ENCODE measurements around the gene BRI3BP.

Gene BRI3BP, protein sequence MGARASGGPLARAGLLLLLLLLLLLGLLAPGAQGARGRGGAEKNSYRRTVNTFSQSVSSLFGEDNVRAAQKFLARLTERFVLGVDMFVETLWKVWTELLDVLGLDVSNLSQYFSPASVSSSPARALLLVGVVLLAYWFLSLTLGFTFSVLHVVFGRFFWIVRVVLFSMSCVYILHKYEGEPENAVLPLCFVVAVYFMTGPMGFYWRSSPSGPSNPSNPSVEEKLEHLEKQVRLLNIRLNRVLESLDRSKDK

GRCh38 chr12:124993626-124994436, at the start of gene BRI3BP:
BRI3BP (plus strand) TSS chr12:124993645; CDS start chr12:124993791, 146 bp downstream.
- Histone ChIP-seq H3K9me3 (ENCODE audit: control insufficient read depth, insufficient read depth, low read length) (no peaks in the 10 kb centered on the region), H3K36me3 (ENCODE audit: control insufficient read depth, insufficient read depth, low read length) (no peaks in the 10 kb centered on the region), H3K4me3 (ENCODE audit: low read length) (peak within 1 kb of the TSS; percentile 85), H3K27ac (ENCODE audit: low read length) (no peak within 1 kb of the TSS), H3K4me1 (ENCODE audit: control insufficient read depth, insufficient read depth, low read length) (peaks cover 1% of the 10 kb centered on the region; the same call in 1 of the 2 replicates), H3K27me3 (ENCODE audit: control insufficient read depth, insufficient read depth, low read length) (no peaks in the 10 kb centered on the region)
- WGBS (ENCODE audit: insufficient coverage, insufficient read length) = no CpG with 5 or more reads among the region's 112 CpGs
- DNase-seq (ENCODE audit: low read depth, low spot score) = no peak

GRCh38 chr12:124946447-124946793, 47.0 kb upstream of the BRI3BP start:
- Histone ChIP-seq H3K4me3 (ENCODE audit: low read length) (no peak overlapping the region), H3K27me3 (ENCODE audit: control insufficient read depth, insufficient read depth, low read length) (no peaks in the 10 kb centered on the region), H3K27ac (ENCODE audit: low read length) (no peak overlapping the region), H3K4me1 (ENCODE audit: control insufficient read depth, insufficient read depth, low read length) (no peaks in the 10 kb centered on the region), H3K9me3 (ENCODE audit: control insufficient read depth, insufficient read depth, low read length) (no peaks in the 10 kb centered on the region), H3K36me3 (ENCODE audit: control insufficient read depth, insufficient read depth, low read length) (peaks cover 32% of the 10 kb centered on the region)
- DNase-seq (ENCODE audit: low read depth, low spot score) = no peak
- WGBS (ENCODE audit: insufficient coverage, insufficient read length) = no CpG with 5 or more reads among the region's 10 CpGs

GRCh38 chr12:124947013-124947412, 46.4 kb upstream of the BRI3BP start:
- H3K27me3 ChIP-seq (ENCODE audit: control insufficient read depth, insufficient read depth, low read length) = no peaks in the 10 kb centered on the region
- H3K4me3 ChIP-seq (ENCODE audit: low read length) = no peak overlapping the region
- DNase-seq (ENCODE audit: low read depth, low spot score) = no peak
- no CpG with 5 or more reads among the region's 11 CpGs for WGBS (ENCODE audit: insufficient coverage, insufficient read length)
- H3K27ac ChIP-seq (ENCODE audit: low read length) = no peak overlapping the region
- peaks cover 32% of the 10 kb centered on the region for H3K36me3 ChIP-seq (ENCODE audit: control insufficient read depth, insufficient read depth, low read length)
- H3K9me3 ChIP-seq (ENCODE audit: control insufficient read depth, insufficient read depth, low read length) = no peaks in the 10 kb centered on the region
- H3K4me1 ChIP-seq (ENCODE audit: control insufficient read depth, insufficient read depth, low read length) = no peaks in the 10 kb centered on the region

GRCh38 chr12:124947561-124948398, 45.7 kb upstream of the BRI3BP start:
- Histone ChIP-seq H3K9me3 (ENCODE audit: control insufficient read depth, insufficient read depth, low read length) (no peaks in the 10 kb centered on the region), H3K36me3 (ENCODE audit: control insufficient read depth, insufficient read depth, low read length) (peaks cover 32% of the 10 kb centered on the region), H3K27me3 (ENCODE audit: control insufficient read depth, insufficient read depth, low read length) (no peaks in the 10 kb centered on the region), H3K27ac (ENCODE audit: low read length) (no peak overlapping the region), H3K4me3 (ENCODE audit: low read length) (no peak overlapping the region), H3K4me1 (ENCODE audit: control insufficient read depth, insufficient read depth, low read length) (no peaks in the 10 kb centered on the region)
- WGBS (ENCODE audit: insufficient coverage, insufficient read length) = no CpG with 5 or more reads among the region's 20 CpGs
- no peak for DNase-seq (ENCODE audit: low read depth, low spot score)

GRCh38 chr12:124949066-124949465, 44.4 kb upstream of the BRI3BP start:
- no peak for DNase-seq (ENCODE audit: low read depth, low spot score)
- H3K9me3 ChIP-seq (ENCODE audit: control insufficient read depth, insufficient read depth, low read length) = no peaks in the 10 kb centered on the region
- H3K27me3 ChIP-seq (ENCODE audit: control insufficient read depth, insufficient read depth, low read length) = no peaks in the 10 kb centered on the region
- WGBS (ENCODE audit: insufficient coverage, insufficient read length) = no CpG with 5 or more reads among the region's 12 CpGs
- no peaks in the 10 kb centered on the region for H3K4me1 ChIP-seq (ENCODE audit: control insufficient read depth, insufficient read depth, low read length)
- peaks cover 30% of the 10 kb centered on the region for H3K36me3 ChIP-seq (ENCODE audit: control insufficient read depth, insufficient read depth, low read length)
- H3K27ac ChIP-seq (ENCODE audit: low read length) = no peak overlapping the region
- H3K4me3 ChIP-seq (ENCODE audit: low read length) = no peak overlapping the region

DNA sequence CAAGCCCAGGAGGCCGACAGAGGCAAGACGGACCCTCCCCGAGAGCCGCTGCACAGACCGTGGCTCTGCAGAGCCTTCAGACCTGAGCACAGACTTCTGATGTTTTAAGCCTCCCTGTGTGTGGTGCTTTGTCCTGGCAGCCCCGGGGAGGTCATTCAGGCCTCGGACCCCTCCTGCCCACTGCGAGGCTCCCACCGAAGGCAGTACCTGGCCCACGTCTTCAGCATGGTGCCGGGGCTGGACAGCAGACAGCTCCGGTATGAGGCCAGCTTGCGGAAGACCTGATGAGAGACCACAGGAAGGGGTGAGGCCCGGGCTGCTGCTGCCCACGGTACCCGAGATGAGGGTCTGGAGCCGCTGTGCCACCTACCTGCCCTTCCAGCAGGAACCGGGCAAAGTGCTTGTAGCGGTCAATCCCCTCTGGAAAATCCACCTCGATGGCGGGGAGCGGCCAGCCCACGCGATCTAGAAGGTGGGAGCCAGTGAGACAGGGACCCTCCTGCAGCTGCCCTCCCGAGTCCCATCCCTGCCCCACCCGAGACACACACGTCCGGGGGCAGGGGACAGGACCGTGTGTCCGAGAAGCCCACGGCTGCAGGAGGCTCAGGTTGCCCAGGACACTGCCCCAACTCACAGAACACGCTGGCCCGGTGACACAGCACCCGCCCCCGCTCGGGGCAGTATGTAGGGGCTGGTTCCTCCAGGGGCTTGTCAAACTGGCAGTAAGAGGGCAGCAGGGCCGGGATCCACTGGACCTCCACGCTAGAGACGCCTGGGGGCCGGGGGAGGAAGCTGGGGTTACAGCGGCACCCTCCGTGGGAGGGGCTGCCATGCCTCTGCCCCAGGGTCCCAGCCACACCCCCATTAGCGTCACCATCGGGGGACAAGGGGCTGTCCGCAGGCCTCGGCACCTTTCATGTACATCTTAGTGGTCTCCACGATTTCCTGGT, 43.4 kb upstream of the BRI3BP start:
- H3K4me1 ChIP-seq (ENCODE audit: control insufficient read depth, insufficient read depth, low read length) = no peaks in the 10 kb centered on the region
- H3K36me3 ChIP-seq (ENCODE audit: control insufficient read depth, insufficient read depth, low read length) = peaks cover 35% of the 10 kb centered on the region
- no peak overlapping the region for H3K4me3 ChIP-seq (ENCODE audit: low read length)
- WGBS (ENCODE audit: insufficient coverage, insufficient read length) = no CpG with 5 or more reads among the region's 47 CpGs
- H3K9me3 ChIP-seq (ENCODE audit: control insufficient read depth, insufficient read depth, low read length) = no peaks in the 10 kb centered on the region
- no peak overlapping the region for H3K27ac ChIP-seq (ENCODE audit: low read length)
- H3K27me3 ChIP-seq (ENCODE audit: control insufficient read depth, insufficient read depth, low read length) = no peaks in the 10 kb centered on the region
- no peak for DNase-seq (ENCODE audit: low read depth, low spot score)

- H3K4me3 ChIP-seq (ENCODE audit: low read length) = no peak overlapping the region
- H3K27me3 ChIP-seq (ENCODE audit: control insufficient read depth, insufficient read depth, low read length) = no peaks in the 10 kb centered on the region
- no CpG with 5 or more reads among the region's 17 CpGs for WGBS (ENCODE audit: insufficient coverage, insufficient read length)
- no peaks in the 10 kb centered on the region for H3K9me3 ChIP-seq (ENCODE audit: control insufficient read depth, insufficient read depth, low read length)
- peaks cover 42% of the 10 kb centered on the region for H3K36me3 ChIP-seq (ENCODE audit: control insufficient read depth, insufficient read depth, low read length)
- no peak for DNase-seq (ENCODE audit: low read depth, low spot score)
- no peak overlapping the region for H3K27ac ChIP-seq (ENCODE audit: low read length)
- H3K4me1 ChIP-seq (ENCODE audit: control insufficient read depth, insufficient read depth, low read length) = no peaks in the 10 kb centered on the region
Measured at GRCh38 chr12:124952295-124952694, 41.1 kb upstream of the BRI3BP start.

DNA sequence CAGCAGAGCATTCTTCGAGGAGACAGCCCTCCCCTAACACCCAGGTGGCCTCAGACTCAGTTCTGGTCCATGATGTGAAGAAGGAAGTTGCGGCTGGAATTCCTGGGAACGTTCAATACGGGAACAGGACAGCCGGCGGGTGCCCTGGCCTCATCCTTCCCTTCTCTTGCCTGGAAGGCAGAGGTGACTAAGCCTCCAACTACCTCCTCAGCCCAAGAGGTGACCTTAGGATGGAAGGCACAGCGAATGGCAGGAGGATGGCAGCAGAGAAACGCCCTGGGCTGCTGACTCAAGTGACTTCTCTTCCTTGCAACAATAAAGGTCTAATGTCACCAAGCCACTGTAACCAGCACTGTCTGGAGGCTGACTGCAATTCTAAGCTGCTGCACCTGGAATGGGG, 40.6 kb upstream of the BRI3BP start:
- no peaks in the 10 kb centered on the region for H3K4me1 ChIP-seq (ENCODE audit: control insufficient read depth, insufficient read depth, low read length)
- peaks cover 37% of the 10 kb centered on the region for H3K36me3 ChIP-seq (ENCODE audit: control insufficient read depth, insufficient read depth, low read length)
- H3K4me3 ChIP-seq (ENCODE audit: low read length) = no peak overlapping the region
- no CpG with 5 or more reads among the region's 8 CpGs for WGBS (ENCODE audit: insufficient coverage, insufficient read length)
- no peak overlapping the region for H3K27ac ChIP-seq (ENCODE audit: low read length)
- DNase-seq (ENCODE audit: low read depth, low spot score) = no peak
- no peaks in the 10 kb centered on the region for H3K27me3 ChIP-seq (ENCODE audit: control insufficient read depth, insufficient read depth, low read length)
- H3K9me3 ChIP-seq (ENCODE audit: control insufficient read depth, insufficient read depth, low read length) = no peaks in the 10 kb centered on the region

DNA sequence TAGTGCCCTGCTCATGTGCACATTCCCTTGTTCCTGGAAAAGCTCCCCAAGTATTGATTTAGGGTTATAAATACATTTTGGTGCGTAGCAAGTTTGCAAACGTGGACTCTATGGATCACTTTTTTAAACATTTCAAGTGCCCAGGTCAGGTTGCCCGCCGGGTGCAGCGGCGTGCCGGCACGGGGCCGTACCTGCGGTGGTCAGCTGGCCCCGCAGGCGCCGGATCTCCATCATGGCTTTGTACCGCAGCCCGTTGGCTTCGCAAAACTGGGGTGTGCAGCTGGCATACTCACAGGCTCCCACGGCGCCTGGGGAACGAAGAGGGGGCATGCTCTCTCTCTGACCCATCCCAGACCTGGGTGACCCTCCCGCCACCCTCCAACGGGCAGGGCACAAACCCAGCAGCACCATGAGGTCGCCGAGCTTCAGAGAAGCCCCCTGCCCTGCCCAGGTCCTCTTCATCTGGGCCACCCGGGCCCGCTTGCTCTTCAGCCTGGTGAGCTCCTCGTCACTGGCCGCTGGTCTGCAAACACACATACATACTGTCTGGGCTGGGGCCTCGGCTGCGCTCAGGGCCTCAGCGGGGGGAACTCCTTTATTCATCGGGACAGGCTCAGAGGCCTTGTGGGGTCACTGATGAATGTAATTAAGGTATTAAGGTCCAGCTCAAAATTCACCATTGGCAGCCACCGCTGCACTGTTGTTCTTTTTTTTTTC, 39.6 kb upstream of the BRI3BP start:
- DNase-seq (ENCODE audit: low read depth, low spot score) = no peak
- Histone ChIP-seq H3K4me1 (ENCODE audit: control insufficient read depth, insufficient read depth, low read length) (no peaks in the 10 kb centered on the region), H3K4me3 (ENCODE audit: low read length) (no peak overlapping the region), H3K36me3 (ENCODE audit: control insufficient read depth, insufficient read depth, low read length) (peaks cover 34% of the 10 kb centered on the region), H3K27ac (ENCODE audit: low read length) (no peak overlapping the region), H3K9me3 (ENCODE audit: control insufficient read depth, insufficient read depth, low read length) (no peaks in the 10 kb centered on the region), H3K27me3 (ENCODE audit: control insufficient read depth, insufficient read depth, low read length) (no peaks in the 10 kb centered on the region)
- WGBS (ENCODE audit: insufficient coverage, insufficient read length) = no CpG with 5 or more reads among the region's 32 CpGs
